Measurements from ENCODE around the gene UMODL1.

GRCh38 chr21:42055425-42055824 lies 15.7 kb upstream of the UMODL1 start:
- TF ChIP-seq, protein P1, sequence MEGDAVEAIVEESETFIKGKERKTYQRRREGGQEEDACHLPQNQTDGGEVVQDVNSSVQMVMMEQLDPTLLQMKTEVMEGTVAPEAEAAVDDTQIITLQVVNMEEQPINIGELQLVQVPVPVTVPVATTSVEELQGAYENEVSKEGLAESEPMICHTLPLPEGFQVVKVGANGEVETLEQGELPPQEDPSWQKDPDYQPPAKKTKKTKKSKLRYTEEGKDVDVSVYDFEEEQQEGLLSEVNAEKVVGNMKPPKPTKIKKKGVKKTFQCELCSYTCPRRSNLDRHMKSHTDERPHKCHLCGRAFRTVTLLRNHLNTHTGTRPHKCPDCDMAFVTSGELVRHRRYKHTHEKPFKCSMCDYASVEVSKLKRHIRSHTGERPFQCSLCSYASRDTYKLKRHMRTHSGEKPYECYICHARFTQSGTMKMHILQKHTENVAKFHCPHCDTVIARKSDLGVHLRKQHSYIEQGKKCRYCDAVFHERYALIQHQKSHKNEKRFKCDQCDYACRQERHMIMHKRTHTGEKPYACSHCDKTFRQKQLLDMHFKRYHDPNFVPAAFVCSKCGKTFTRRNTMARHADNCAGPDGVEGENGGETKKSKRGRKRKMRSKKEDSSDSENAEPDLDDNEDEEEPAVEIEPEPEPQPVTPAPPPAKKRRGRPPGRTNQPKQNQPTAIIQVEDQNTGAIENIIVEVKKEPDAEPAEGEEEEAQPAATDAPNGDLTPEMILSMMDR (IDR thresholded peaks at IDR 0.05; ENCODE audit: insufficient read depth, low read length) = no peak
- TF ChIP-seq POLR2AphosphoS5 (IDR thresholded peaks at IDR 0.05; ENCODE audit: low read depth) (no peak), GABPA (IDR thresholded peaks at IDR 0.05; ENCODE audit: low read depth) (no peak), SPI1 (IDR thresholded peaks at IDR 0.05; ENCODE audit: borderline replicate concordance, low read depth) (no peak)
- TF ChIP-seq, protein P2, sequence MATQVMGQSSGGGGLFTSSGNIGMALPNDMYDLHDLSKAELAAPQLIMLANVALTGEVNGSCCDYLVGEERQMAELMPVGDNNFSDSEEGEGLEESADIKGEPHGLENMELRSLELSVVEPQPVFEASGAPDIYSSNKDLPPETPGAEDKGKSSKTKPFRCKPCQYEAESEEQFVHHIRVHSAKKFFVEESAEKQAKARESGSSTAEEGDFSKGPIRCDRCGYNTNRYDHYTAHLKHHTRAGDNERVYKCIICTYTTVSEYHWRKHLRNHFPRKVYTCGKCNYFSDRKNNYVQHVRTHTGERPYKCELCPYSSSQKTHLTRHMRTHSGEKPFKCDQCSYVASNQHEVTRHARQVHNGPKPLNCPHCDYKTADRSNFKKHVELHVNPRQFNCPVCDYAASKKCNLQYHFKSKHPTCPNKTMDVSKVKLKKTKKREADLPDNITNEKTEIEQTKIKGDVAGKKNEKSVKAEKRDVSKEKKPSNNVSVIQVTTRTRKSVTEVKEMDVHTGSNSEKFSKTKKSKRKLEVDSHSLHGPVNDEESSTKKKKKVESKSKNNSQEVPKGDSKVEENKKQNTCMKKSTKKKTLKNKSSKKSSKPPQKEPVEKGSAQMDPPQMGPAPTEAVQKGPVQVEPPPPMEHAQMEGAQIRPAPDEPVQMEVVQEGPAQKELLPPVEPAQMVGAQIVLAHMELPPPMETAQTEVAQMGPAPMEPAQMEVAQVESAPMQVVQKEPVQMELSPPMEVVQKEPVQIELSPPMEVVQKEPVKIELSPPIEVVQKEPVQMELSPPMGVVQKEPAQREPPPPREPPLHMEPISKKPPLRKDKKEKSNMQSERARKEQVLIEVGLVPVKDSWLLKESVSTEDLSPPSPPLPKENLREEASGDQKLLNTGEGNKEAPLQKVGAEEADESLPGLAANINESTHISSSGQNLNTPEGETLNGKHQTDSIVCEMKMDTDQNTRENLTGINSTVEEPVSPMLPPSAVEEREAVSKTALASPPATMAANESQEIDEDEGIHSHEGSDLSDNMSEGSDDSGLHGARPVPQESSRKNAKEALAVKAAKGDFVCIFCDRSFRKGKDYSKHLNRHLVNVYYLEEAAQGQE (IDR thresholded peaks at IDR 0.05; ENCODE audit: insufficient replicate concordance, low read depth) = no peak
